ENCODE measurements around the gene MLKL. TPM values are rescaled to one million over a fixed set of nuclear protein-coding genes. Genes with fewer than 3 reads are reported as not detected.

The MLKL gene
- total and polyA plus RNA-seq, 2 of the 13 experiments (the other 11 are each of a cell fraction or from before 2014, with no cell fraction given) = 6.4 to 10.7 TPM

GRCh38 chr16:74718140-74718539, 17.5 kb upstream of the MLKL start:
- POLR2A ChIA-PET = no interaction called here
- Histone ChIP-seq H2AFZ (ENCODE audit: low read length) (no peak overlapping the region), H3K27me3 (ENCODE audit: control insufficient read depth in 1 of 2, insufficient read depth in 2 of 2, low read length in 2 of 2) (peaks cover 20 to 56% of the 10 kb centered on the region in 2 experiments), H3K27ac (ENCODE audit: extremely low read length, insufficient read depth, low read length) (no peak overlapping the region), H3K9ac (ENCODE audit: insufficient read depth, low read depth, low read length) (no peak overlapping the region), H3K4me3 (replicated peaks in 1 of 3; ENCODE audit: insufficient read depth in 1 of 3, low read depth in 2 of 3, low read length in 3 of 3) (no peak overlapping the region), H3K4me2 (ENCODE audit: low read depth, low read length) (no peak overlapping the region), H3K4me1 (ENCODE audit: insufficient read depth, low read length) (0 out of 2 replicates have a peak, but pooled peaks cover 6% of the 10 kb centered on the region), H4K20me1 (ENCODE audit: insufficient read depth, low read length) (no peaks in the 10 kb centered on the region), H3K36me3 (replicated peaks in 1 of 2; ENCODE audit: control insufficient read depth in 1 of 2, insufficient read depth in 2 of 2, low read length in 2 of 2) (no peaks in the 10 kb centered on the region), H3K9me3 (ENCODE audit: low read length) (no peaks in the 10 kb centered on the region), H3K79me2 (ENCODE audit: insufficient read depth, low read length) (no peaks in the 10 kb centered on the region)
- no peak for DNase-seq (ENCODE audit: low spot score)
- CTCF ChIA-PET (ENCODE audit: low intra/inter-chr PET ratio, low total read pairs) = no interaction called here
- no TSS peak for BruUV-seq (replicated peaks)
- WGBS (ENCODE audit: low lambda C conversion rate) = 40% methylated on average over 11 of the region's 13 CpGs
- intact Hi-C loops (cut with micrococcal nuclease; ENCODE audit: unreplicated experiment) (no loop called here), in situ Hi-C loops (cut with HindIII; ENCODE audit: extremely low pct_ligation_motif_present, low pct_unique_long_range_greater_than_20kb) (no loop called here)
- TF ChIP-seq MIER2 (CRISPR knock-in tag; IDR thresholded peaks at IDR 0.05) = no peak
- TF ChIP-seq SKI (IDR thresholded peaks at IDR 0.05; ENCODE audit: partially characterized antibody) = no peak
- TF ChIP-seq POLR2G (IDR thresholded peaks at IDR 0.05; ENCODE audit: low read depth, low read length) = no peak
- no peak for TF ChIP-seq TBP (CRISPR knock-in tag; IDR thresholded peaks at IDR 0.05)
- TF ChIP-seq KMT2A (CRISPR knock-in tag; IDR thresholded peaks at IDR 0.05) = no peak
- TF ChIP-seq ATF7 (IDR thresholded peaks at IDR 0.05) = no peak
- no peak for TF ChIP-seq ATF7 (CRISPR knock-in tag; IDR thresholded peaks at IDR 0.05)
- no peak for TF ChIP-seq MXD4 (CRISPR knock-in tag; IDR thresholded peaks at IDR 0.05)
- no peak for TF ChIP-seq ZKSCAN8 (CRISPR knock-in tag; IDR thresholded peaks at IDR 0.05; ENCODE audit: borderline replicate concordance)
- FAIRE-seq = no peak
- ATAC-seq = no peak

GRCh38 chr16:74717367-74717766, 16.7 kb upstream of the MLKL start:
- Histone ChIP-seq H3K36me3 (replicated peaks in 1 of 2; ENCODE audit: control insufficient read depth in 1 of 2, insufficient read depth in 2 of 2, low read length in 2 of 2) (no peaks in the 10 kb centered on the region), H4K20me1 (ENCODE audit: insufficient read depth, low read length) (no peaks in the 10 kb centered on the region), H3K9ac (ENCODE audit: insufficient read depth, low read depth, low read length) (no peak overlapping the region), H3K4me3 (replicated peaks in 1 of 3; ENCODE audit: insufficient read depth in 1 of 3, low read depth in 2 of 3, low read length in 3 of 3) (no peak overlapping the region; a peak in 1 of 6 replicates), H3K4me2 (ENCODE audit: low read depth, low read length) (peak overlapping the region; percentile 12; the same call in 1 of the 2 replicates), H3K27ac (ENCODE audit: extremely low read length, insufficient read depth, low read length) (no peak overlapping the region), H2AFZ (ENCODE audit: low read length) (peak overlapping the region; percentile 57), H3K4me1 (ENCODE audit: insufficient read depth, low read length) (0 out of 2 replicates have a peak, but pooled peaks cover 6% of the 10 kb centered on the region), H3K27me3 (ENCODE audit: control insufficient read depth in 1 of 2, insufficient read depth in 2 of 2, low read length in 2 of 2) (peaks cover 20 to 62% of the 10 kb centered on the region in 2 experiments), H3K9me3 (ENCODE audit: low read length) (no peaks in the 10 kb centered on the region), H3K79me2 (ENCODE audit: insufficient read depth, low read length) (no peaks in the 10 kb centered on the region)
- TF ChIP-seq ZBTB33 (CRISPR knock-in tag; IDR thresholded peaks at IDR 0.05) = peak; percentile 65; the same call in 1 of the 2 replicates
- no peak for TF ChIP-seq SMAD9 (CRISPR knock-in tag; IDR thresholded peaks at IDR 0.05)
- no peak for FAIRE-seq
- intact Hi-C loops (cut with micrococcal nuclease; ENCODE audit: unreplicated experiment) = no loop called here
- no peak; the same call in 2 of the 3 replicates for ATAC-seq
- 32% methylated on average over 7 of the region's 7 CpGs for WGBS (ENCODE audit: low lambda C conversion rate)
- CTCF ChIA-PET (ENCODE audit: low intra/inter-chr PET ratio, low total read pairs) = no interaction called here
- POLR2A ChIA-PET = no interaction called here
- in situ Hi-C loops (cut with HindIII; ENCODE audit: extremely low pct_ligation_motif_present, low pct_unique_long_range_greater_than_20kb) = no loop called here
- BruUV-seq (replicated peaks) = no TSS peak
- no peak for DNase-seq (ENCODE audit: low spot score)

Data from HepG2 (cell line).